PFSK-1 (cell line): ENCODE data around the gene CFAP73.

Source experiments
- POLR2AphosphoS5 ChIP-seq: IDR thresholded peaks from 2 replicates; pipeline ENCODE4 v1.6.1; 2012; ENCODE audit warnings: low read depth, mild to moderate bottlenecking, control low read depth, low read length, moderate library complexity
- TAF1 ChIP-seq: IDR thresholded peaks from 2 replicates; pipeline ENCODE4 v1.6.1; 2012; ENCODE audit warnings: low read length, control low read depth, borderline replicate concordance; ENCODE audit not compliant: insufficient read depth

DNA sequence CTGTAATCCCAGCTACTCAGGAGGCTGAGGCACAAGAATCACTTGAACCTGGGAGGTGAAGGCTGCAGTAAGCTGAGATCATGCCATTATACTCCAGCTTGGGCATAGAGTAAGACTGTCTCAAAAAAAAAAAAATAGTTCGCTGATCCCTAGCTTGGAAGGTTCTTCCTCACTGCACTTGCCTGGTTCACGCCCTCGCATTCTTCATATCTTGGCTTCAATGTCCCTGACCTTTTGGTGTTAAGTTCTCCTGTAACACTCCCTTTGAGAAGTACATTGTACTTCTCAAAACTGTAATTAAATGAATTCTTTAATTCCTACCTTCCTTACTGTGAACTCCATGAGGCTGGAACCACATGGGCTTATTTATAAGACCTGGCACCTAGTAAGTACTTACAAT lies 55.3 kb downstream of the CFAP73 start:
- TF ChIP-seq POLR2AphosphoS5 (no peak), TAF1 (no peak)
